Hematopoietic multipotent progenitor cell treated with erythropoietin and hydrocortisone succinate and interleukin-3 and kit ligand, for 17 days (in vitro differentiated cells): ENCODE data around the gene HTRA3.

Experiments used
- DNase-seq: peaks from one replicate; pipeline ENCODE4 v3.0.0-alpha.2; 2015; ENCODE audit warnings: low spot score

Gene HTRA3

GRCh38 chr4:8267077-8267476 is 2.5 kb upstream of the HTRA3 start:
- DNase-seq, result peak; percentile 15

- DNase-seq, result no peak
These were observed 1.3 kb upstream of the HTRA3 start for GRCh38 chr4:8268211-8268610.

- DNase-seq, result no peak
These were observed 536 bp upstream of the HTRA3 start for GRCh38 chr4:8268901-8269534.

DNA sequence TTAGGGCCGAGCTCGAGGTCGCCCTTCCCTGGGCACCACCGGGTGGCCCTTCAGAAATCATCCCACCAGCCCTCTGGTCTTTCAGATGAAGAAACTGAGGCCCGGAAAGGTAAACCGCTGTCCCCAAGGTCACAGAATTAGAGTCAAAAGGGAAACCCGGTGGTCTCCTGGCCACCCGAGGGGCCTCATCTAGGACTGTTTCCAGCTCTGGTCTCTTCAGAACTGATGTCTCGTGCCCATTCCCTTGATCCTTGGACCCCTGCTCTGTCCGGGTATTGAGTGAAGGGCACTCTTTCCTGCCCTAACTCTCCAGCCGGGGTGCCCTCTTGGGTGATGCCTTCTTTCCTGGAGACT is 841 bp downstream of the HTRA3 start:
- no peak for DNase-seq

DNA sequence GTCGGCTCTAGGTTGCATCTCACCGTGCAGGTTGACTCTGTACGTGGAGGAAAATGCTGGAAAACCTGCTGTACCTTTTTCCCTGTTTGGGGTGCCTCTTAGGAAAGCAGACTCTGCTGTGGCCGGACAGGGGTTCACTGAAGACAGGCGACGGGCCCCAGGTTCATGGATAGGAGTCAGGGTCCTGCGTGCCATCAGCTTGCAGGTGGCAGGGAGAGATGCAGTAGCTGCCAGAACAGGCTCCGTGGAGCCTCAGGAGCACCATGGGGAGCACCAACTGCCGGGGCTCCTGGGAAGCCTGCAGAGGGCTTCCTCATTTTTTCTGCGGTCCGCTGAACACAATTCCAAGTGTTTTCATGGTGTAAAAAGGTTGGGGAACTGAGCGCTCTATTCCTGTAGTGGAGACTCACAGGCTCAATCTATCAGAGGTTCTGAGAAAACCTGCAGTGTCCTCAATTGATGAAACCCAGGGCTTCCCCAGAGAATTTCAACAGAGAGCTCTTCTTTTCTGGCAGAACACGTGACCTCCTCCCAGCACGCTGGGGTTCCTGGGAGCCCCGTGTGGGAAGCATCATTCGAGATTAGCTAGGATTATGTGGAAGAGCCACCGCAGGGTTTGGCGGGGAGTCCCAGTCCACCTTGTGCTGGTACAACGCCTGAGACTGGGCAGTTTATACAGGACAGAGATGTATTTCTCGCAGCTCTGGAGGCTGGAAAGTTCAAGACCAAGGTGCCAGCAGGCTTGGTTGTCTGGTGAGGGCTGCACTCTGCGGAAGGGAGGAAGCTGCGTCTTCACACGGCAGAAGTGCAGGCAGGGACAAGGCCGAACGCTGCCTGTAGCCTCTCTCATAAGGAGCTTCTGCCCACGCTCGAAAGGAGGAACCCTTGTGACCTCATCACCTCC is 1.6 kb downstream of the HTRA3 start:
- DNase-seq, result no peak

DNA sequence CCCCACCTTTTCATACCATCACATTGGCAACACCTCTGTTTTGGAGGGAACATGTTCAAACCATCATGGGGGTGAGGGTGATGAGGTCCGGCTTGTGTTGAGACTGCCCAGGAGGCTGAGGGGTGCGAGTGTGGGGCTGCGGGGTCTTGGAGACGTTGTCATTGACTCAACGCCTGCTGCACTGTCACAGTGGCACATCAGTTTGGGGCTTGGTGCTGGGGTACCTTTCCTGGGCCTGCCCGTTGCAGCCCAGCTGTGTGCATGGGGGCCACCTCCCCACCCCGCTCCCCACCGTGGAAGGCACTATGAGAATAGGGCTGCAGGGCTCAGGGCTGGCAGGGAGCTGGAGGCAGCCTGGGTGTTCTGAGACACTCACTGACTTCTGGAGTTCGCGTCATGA is 2.3 kb downstream of the HTRA3 start:
- DNase-seq, result no peak

GRCh38 chr4:8272472-8273428 is 3.2 kb downstream of the HTRA3 start:
- no peak for DNase-seq

DNA sequence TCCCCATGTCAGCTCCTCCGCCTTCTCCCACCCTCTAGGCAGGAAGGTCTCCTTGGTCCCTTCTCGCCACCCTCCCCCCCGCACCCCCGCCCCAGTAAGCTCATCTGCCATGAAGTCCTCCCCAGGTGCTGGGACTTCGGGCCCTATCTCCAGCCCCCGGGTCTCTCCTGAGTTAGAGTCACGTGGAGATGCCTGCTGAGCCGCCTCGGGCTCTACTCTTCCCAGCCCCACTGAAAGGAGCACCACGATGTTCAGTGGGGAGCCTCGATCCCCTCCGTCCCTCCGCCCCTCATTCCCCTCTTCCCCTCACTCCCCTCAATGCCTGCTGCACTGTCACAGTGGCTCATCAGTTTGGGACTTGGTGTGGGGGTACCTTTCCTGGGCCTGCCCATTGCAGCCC is 3.9 kb downstream of the HTRA3 start:
- no peak for DNase-seq

- DNase-seq, result no peak
These were observed 4.6 kb downstream of the HTRA3 start for GRCh38 chr4:8274066-8274652.

- DNase-seq, result no peak
These were observed 5.4 kb downstream of the HTRA3 start for GRCh38 chr4:8274765-8275547.

- DNase-seq, result no peak
These were observed 6.0 kb downstream of the HTRA3 start for GRCh38 chr4:8275548-8275910.

DNA sequence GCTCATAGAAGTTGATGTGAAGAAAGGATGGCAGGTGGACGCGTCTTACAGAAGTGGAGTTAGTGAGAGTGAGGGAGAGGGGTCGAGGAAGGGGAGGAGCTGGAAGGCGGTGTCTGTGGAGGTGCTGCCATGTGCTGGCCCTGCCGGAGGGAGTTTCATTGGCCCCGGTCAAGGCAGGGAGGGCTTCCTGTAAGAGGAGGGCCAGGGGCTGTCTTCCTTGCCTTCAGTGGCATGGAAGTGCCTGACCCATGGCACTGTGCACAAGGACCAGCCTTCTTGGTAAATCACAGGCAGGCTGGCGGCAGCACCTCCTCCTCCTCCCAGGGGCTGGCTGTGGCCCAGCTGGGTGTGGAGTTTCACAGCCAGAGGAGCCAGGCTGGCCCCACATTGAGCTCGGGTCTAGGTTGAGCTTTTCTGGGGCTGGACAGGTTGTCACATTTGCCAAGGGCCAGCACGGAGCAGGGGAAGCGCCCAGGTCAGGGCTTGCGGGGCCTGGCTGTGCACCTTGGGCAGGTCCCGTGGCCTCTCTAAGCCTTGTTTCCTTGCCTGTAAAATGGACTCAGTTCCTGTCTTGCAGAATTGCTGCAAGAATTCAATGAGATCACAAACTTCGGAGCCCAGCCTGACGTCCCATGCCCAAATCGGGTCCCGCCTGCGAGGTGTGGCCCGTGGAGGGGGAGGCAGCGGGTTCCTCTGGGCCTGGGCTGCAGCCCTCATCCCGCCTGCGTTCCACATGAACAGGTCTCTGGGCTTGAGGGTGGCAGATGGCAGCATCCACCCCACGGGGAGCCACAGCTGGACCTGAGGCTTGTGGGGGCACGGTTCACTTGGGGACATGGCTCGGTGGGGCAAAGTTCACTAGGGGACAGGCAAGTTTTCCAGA is 7.0 kb downstream of the HTRA3 start:
- DNase-seq, result no peak

DNA sequence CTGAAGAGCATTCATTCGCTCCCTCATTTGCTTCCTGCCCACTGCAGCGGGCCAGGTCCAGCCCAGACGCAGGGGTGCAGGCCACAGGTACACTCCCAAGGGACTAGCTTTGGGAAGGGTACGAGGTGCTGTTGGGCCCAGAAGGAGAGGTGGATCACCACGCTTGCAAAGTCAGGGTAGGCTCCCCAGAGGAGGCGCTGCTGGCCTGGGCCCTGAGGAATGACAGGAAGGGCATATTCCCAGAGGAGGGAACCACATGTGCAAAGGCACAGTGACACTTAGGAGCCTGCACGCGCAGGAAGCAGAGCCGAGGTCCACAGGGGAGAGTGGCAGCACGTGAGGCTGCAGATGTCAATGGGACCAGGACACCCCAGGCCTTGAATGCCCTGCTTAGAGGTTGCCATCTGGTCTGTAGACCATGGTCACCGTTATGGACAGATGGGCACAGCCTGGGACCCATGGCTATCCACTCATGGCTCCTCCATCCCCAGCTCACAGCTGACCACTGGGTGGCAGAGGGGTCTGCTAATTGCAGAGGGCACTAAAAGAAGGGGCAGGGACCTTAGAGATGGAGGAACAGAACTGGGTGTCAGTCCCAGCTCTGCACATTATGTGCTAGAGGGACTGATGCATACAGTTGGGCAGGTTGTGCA is 7.9 kb downstream of the HTRA3 start:
- DNase-seq, result no peak

GRCh38 chr4:8278009-8278395 is 8.4 kb downstream of the HTRA3 start:
- no peak for DNase-seq

DNA sequence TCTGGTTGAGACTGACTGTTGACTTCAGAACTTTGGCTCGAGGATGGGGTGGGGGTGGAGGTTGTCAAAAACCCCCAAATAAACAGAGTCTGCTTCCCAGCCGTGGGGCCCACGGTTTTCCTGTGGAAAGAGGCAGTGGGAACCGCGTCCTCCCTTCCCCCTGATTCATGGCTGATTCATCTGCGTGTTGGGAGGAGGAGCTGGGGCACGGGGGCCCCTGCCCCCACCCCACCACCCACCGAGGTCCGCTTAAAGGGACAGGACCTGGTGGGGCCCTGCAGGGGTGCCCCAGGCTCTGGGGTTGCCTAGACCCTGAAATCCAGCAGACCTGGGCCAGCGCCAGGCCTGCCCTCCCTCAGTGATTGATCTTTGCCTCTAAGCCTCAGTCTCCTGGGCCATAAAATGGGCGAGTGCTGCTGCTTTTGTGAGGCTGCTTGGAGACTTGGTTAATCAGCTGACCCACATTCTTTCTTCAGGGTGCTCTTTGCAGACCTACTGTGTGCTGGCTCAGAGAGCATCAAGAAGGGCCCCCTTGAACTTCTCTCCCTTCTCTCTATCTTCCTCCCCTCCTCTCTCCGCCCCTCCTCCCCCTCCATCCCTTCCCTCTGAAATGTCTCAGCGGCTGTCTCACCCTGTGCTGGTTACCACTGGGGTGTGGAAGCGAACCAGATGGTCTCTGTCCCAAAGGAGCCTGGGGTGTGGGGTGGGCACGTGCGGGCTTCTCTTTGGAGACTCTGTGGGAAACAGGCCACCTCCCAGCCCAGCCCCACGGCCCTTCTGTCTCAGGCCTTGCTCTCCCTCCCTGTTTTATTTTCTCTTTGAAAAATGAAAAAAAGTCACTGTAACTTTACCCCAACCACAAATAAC is 9.1 kb downstream of the HTRA3 start:
- no peak for DNase-seq

DNA sequence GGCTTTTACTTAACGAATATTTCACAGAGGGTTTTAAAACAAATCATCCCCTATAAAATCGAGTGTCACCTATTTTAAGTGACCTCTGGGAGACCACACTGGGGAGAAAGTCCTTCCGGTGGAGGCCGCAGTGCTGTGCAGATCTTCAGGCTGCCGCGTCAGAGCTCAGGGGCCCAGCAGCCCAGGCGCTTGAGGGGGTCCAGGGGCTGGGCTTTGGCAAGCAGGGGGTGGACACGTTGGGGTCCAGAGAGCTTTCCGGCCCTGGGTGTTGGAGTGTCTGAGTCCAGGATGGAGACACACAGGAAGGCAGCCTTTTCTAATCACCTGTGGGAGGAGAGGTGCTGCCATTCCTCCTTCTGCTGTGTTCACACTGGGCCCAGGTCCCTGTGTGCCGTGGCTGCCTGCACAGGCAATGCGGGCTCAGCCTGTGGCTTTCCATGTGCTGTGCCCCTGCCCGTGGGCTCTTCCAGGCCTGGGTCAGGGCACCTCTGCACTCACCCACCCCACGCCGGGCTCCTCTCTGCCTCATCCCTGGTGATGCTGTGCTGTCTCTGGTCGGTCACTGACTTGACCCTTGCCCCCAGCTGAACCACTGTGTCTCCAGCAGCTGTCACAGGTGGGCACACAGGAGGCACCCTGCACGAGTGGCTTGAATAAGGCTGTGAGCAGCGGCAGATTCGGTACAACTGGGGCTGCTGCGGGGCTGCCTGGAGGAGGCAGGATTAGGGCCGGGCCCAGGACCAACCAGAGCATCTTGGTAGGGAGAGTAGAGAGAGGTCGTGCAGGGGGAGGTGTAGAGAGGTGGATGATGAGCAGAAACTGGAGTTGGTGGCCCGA is 10.0 kb downstream of the HTRA3 start:
- DNase-seq, result no peak

DNA sequence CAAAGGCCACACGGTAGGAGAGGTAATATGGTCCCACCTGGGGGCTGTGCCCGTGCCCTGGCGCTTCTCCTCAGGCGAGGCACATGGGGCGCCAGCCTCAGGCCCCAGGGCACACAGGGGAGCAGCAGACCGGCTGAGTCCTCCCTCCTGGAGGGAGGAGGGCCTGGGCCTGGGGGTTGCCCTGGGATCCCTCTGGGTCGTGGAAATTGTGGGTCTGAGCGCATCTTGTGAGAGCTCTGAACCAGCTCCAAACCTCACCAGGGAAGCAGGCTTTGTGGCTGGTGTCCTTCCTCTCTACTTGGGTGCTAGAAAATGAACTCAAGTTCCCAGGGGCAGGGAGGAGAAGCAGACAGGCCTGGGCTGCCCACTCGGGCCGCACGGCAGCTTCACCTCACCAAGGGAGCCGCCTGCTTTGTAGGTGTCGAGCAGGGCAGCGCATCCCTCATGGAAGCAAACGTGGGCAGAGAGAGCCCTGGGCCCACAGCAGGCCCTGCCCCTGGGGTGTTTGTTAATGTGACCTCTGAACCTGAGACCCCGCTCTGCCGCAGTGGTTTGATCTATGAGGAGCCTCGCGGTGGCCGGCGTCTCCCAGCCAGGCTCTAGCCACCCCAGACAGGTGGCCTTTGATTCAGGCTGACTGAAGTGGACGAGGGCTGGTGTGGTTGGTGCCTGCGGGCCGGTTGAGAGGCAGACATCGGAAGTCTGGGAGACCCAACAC is 10.8 kb downstream of the HTRA3 start:
- no peak for DNase-seq
